Germinal center (tissue), 1 donor: ENCODE data around the gene ABHD12.
"Not testable (repeated sequence)": the region's sequence is repeated elsewhere in the genome, so short reads cannot be mapped to it uniquely, and the experiment has no call there.

Experiments
- DNase-seq: peaks from one replicate; pipeline ENCODE4 v3.0.0; 2012; ENCODE audit warnings: mixed read lengths, low spot score

Gene ABHD12

GRCh38 chr20:25390538-25391528 lies at the start of gene ABHD12:
TSS of gene ABHD12 (minus strand) at chr20:25390835. CDS start at chr20:25390703, 132 bp downstream.
- peak; percentile 96 for DNase-seq

- peak; percentile 10 for DNase-seq
Measured at GRCh38 chr20:25439328-25439727, 48.7 kb upstream of the ABHD12 start.

- DNase-seq = no peak
Measured at GRCh38 chr20:25437153-25437581, 46.5 kb upstream of the ABHD12 start.

GRCh38 chr20:25424536-25424935 lies 33.9 kb upstream of the ABHD12 start:
- no peak for DNase-seq

GRCh38 chr20:25422032-25422431 lies 31.4 kb upstream of the ABHD12 start:
- DNase-seq = no peak

- no peak for DNase-seq
Measured at GRCh38 chr20:25421102-25421501, 30.5 kb upstream of the ABHD12 start.

- DNase-seq = no peak
Measured at GRCh38 chr20:25418776-25419175, 28.1 kb upstream of the ABHD12 start.

GRCh38 chr20:25408890-25409289 lies 18.3 kb upstream of the ABHD12 start:
- DNase-seq = no peak

- DNase-seq = peak; percentile 11
Measured at GRCh38 chr20:25408170-25408547, 17.5 kb upstream of the ABHD12 start.

- peak; percentile 86 for DNase-seq
Measured at GRCh38 chr20:25407311-25408169, 16.9 kb upstream of the ABHD12 start, which contains the start of gene GINS1. TSS of gene GINS1 (plus strand) at chr20:25407673. CDS start at chr20:25407821, 148 bp downstream.

- DNase-seq = no peak
Measured at GRCh38 chr20:25402583-25402982, 11.9 kb upstream of the ABHD12 start.

GRCh38 chr20:25400291-25400732 lies 9.7 kb upstream of the ABHD12 start:
- DNase-seq = not testable (repeated sequence)

- DNase-seq = peak; percentile 29
Measured at GRCh38 chr20:25399037-25399430, 8.4 kb upstream of the ABHD12 start.

- no peak for DNase-seq
Measured at GRCh38 chr20:25398376-25399036, 7.9 kb upstream of the ABHD12 start.

- no peak for DNase-seq
Measured at GRCh38 chr20:25397821-25398220, 7.2 kb upstream of the ABHD12 start.

- no peak for DNase-seq
Measured at GRCh38 chr20:25397096-25397495, 6.5 kb upstream of the ABHD12 start.

GRCh38 chr20:25394996-25395395 lies 4.4 kb upstream of the ABHD12 start:
- no peak for DNase-seq

- DNase-seq = no peak
Measured at GRCh38 chr20:25394276-25394675, 3.6 kb upstream of the ABHD12 start.

- DNase-seq = peak; percentile 43
Measured at GRCh38 chr20:25389858-25390537, 637 bp downstream of the ABHD12 start.

- DNase-seq = peak; percentile 8
Measured at GRCh38 chr20:25389401-25389857, 1.2 kb downstream of the ABHD12 start.

GRCh38 chr20:25382704-25383370 lies 7.8 kb downstream of the ABHD12 start:
- no peak for DNase-seq
